ENCODE data around the gene NPHP1. TPM values are rescaled to one million over a fixed set of nuclear protein-coding genes. Genes with fewer than 3 reads are reported as not detected.
A peak's percentile ranks its signal among the peaks of the same experiment; 100 is the strongest.

The NPHP1 gene
- total RNA-seq, 1 experiment from 2014 or later: 4.7 TPM

DNA sequence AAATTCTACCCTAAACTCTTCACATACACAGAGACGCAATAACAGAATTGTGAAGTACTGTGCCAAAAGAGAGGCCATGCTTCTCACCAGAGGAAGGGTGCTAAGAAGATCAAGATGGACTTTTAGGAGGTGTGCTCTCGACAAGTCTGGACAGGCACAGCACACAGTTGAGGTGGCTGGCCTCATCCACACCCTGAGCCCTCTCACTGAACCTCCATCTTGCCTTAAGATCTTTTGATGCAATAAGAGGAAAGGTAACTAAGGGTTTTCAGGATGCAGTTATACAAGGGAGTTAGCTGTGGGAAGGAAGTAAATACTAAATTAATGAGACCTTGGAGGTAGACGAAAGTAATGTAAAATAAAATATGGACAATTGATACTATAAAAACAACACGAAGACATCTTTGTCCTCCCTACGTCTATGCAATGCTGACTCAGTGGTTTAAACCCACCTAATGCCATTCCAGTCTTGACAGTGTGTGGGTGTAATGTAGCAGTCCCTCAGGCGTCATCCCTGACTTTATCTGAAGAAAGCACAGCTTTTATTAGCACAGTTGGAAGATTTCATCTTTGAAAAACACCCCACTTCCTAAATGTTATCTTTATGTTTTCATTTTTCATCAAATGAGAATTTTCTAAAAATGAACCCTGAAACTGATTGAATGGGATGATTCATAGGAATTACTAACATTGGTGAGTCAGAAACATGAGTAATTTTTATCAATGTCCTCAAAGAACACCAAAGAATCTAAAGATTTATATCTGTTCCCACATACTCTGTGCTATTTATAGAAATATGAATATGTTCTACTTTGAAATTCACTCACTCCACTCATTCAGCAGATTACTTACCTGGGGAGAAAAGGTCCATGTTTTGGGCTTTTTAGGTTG, 55.2 kb downstream of the NPHP1 start:
- Histone ChIP-seq H3K9ac (ENCODE audit: low read length) (peak overlapping the region; percentile 67), H3K36me3 (ENCODE audit: control insufficient read depth in 1 of 2, insufficient read depth in 2 of 2, low read length in 2 of 2) (peaks cover 0 to 28% of the 10 kb centered on the region in 2 experiments; a peak in 2 of 4 replicates), H3K9me3 (ENCODE audit: control insufficient read depth in 1 of 2, insufficient read depth in 1 of 2, low read depth in 1 of 2, low read length in 2 of 2) (peaks cover 0 to 16% of the 10 kb centered on the region in 2 experiments; a peak in 2 of 4 replicates), H4K20me1 (ENCODE audit: insufficient read depth) (no peaks in the 10 kb centered on the region), H2AFZ (ENCODE audit: low read depth, low read length, poor library complexity, severe bottlenecking) (peak overlapping the region; percentile 19), H3K4me2 (ENCODE audit: low read length) (peak overlapping the region; percentile 79), H3K4me3 (replicated peaks in 1 of 2; ENCODE audit: low read depth in 1 of 2, low read length in 2 of 2) (peak overlapping the region in 1 of 2 experiments; percentile 35; a peak in 1 of 4 replicates), H3K27me3 (ENCODE audit: insufficient read depth, low read length) (no peaks in the 10 kb centered on the region), H3K79me2 (ENCODE audit: insufficient read depth, low read length) (no peaks in the 10 kb centered on the region), H3K9me2 (ENCODE audit: insufficient read depth) (no peaks in the 10 kb centered on the region), H3K4me1 (ENCODE audit: control insufficient read depth in 1 of 2, insufficient read depth in 2 of 2, low read length in 2 of 2) (peaks cover 35 to 54% of the 10 kb centered on the region in 2 experiments), H3K27ac (ENCODE audit: low read depth, low read length) (peak overlapping the region; percentile 96)
- ATAC-seq (peak; percentile 89), DNase-seq (ENCODE audit: low read depth, low spot score) (peak; percentile 85)
- RAD21 ChIA-PET (ENCODE audit: low non-redundant PET in 1 of 2, low total read pairs in 2 of 2, uncharacterized antibody in 2 of 2, unreplicated experiment in 2 of 2): no interaction called here
- BruUV-seq (replicated peaks): TSS peak; percentile 95
- POLR2A ChIA-PET: interaction anchor here (1.4 kb wide), 1 partner anchor 8 kb away, joined by 6 read pairs; no protein-coding TSS in a partner anchor
- CTCF ChIA-PET: interaction anchor here (0.6 kb wide), 1 partner anchor 33 kb away, joined by 3 read pairs; no protein-coding TSS in a partner anchor
- intact Hi-C loops (cut with micrococcal nuclease): loop anchor here (2.0 kb wide), 1 partner anchor 43 kb away; no protein-coding TSS in a partner anchor
- TF ChIP-seq EZH2phosphoT487 (IDR thresholded peaks at IDR 0.05; ENCODE audit: borderline replicate concordance) (no peak), ELF1 (IDR thresholded peaks at IDR 0.05; ENCODE audit: borderline replicate concordance, low read depth) (no peak), TCF7L2 (IDR thresholded peaks at IDR 0.05; ENCODE audit: borderline replicate concordance, extremely low read depth, insufficient read depth, insufficient read length) (peak; percentile 57), EZH2 (IDR thresholded peaks at IDR 0.05) (no peak), SRF (IDR thresholded peaks at IDR 0.05; ENCODE audit: low read depth) (peak; percentile 88), FOSL1 (IDR thresholded peaks at IDR 0.05; ENCODE audit: low read depth) (peak; percentile 99), CBX3 (IDR thresholded peaks at IDR 0.05; ENCODE audit: low read depth) (peak; percentile 58), ZFX (IDR thresholded peaks at IDR 0.05) (no peak), JUND (IDR thresholded peaks at IDR 0.05) (peak; percentile 98), SP1 (IDR thresholded peaks at IDR 0.05; ENCODE audit: low read depth) (peak; percentile 96), CEBPB (IDR thresholded peaks at IDR 0.05; ENCODE audit: low read depth) (peak; percentile 84), POLR2A (IDR thresholded peaks at IDR 0.05; ENCODE audit: borderline replicate concordance, extremely low read depth, insufficient read depth, insufficient read length) (no peak), SIN3A (IDR thresholded peaks at IDR 0.05; ENCODE audit: low read depth) (peak; percentile 83), ZNF274 (IDR thresholded peaks at IDR 0.05; ENCODE audit: low read depth, low read length) (no peak), RAD21 (IDR thresholded peaks at IDR 0.05; ENCODE audit: low read depth) (peak; percentile 28; the same call in 1 of the 2 replicates), POLR2AphosphoS5 (IDR thresholded peaks at IDR 0.05; ENCODE audit: low read depth, low read length) (peak; percentile 39; the same call in 1 of the 2 replicates), EGR1 (IDR thresholded peaks at IDR 0.05; ENCODE audit: low read depth) (peak; percentile 95), YY1 (IDR thresholded peaks at IDR 0.05; ENCODE audit: extremely low read depth, insufficient replicate concordance, low read depth, low read length) (no peak)
- TF ChIP-seq, protein P1, sequence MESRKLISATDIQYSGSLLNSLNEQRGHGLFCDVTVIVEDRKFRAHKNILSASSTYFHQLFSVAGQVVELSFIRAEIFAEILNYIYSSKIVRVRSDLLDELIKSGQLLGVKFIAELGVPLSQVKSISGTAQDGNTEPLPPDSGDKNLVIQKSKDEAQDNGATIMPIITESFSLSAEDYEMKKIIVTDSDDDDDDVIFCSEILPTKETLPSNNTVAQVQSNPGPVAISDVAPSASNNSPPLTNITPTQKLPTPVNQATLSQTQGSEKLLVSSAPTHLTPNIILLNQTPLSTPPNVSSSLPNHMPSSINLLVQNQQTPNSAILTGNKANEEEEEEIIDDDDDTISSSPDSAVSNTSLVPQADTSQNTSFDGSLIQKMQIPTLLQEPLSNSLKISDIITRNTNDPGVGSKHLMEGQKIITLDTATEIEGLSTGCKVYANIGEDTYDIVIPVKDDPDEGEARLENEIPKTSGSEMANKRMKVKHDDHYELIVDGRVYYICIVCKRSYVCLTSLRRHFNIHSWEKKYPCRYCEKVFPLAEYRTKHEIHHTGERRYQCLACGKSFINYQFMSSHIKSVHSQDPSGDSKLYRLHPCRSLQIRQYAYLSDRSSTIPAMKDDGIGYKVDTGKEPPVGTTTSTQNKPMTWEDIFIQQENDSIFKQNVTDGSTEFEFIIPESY (IDR thresholded peaks at IDR 0.05; ENCODE audit: extremely low read depth, insufficient replicate concordance, low read length): no peak
- TF ChIP-seq, protein P2, sequence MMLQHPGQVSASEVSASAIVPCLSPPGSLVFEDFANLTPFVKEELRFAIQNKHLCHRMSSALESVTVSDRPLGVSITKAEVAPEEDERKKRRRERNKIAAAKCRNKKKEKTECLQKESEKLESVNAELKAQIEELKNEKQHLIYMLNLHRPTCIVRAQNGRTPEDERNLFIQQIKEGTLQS (IDR thresholded peaks at IDR 0.05): peak; percentile 79; the same call in 1 of the 2 replicates
- TF ChIP-seq, protein P3, sequence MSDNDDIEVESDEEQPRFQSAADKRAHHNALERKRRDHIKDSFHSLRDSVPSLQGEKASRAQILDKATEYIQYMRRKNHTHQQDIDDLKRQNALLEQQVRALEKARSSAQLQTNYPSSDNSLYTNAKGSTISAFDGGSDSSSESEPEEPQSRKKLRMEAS (IDR thresholded peaks at IDR 0.05): peak; percentile 54; the same call in 1 of the 2 replicates
- TF ChIP-seq, protein P4, sequence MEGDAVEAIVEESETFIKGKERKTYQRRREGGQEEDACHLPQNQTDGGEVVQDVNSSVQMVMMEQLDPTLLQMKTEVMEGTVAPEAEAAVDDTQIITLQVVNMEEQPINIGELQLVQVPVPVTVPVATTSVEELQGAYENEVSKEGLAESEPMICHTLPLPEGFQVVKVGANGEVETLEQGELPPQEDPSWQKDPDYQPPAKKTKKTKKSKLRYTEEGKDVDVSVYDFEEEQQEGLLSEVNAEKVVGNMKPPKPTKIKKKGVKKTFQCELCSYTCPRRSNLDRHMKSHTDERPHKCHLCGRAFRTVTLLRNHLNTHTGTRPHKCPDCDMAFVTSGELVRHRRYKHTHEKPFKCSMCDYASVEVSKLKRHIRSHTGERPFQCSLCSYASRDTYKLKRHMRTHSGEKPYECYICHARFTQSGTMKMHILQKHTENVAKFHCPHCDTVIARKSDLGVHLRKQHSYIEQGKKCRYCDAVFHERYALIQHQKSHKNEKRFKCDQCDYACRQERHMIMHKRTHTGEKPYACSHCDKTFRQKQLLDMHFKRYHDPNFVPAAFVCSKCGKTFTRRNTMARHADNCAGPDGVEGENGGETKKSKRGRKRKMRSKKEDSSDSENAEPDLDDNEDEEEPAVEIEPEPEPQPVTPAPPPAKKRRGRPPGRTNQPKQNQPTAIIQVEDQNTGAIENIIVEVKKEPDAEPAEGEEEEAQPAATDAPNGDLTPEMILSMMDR (IDR thresholded peaks at IDR 0.05 in 2 of 3, conservative IDR thresholded peaks at IDR 0.05 in 1 of 3; ENCODE audit: borderline replicate concordance in 1 of 3, insufficient read depth in 1 of 3, low read depth in 2 of 3, low read length in 2 of 3): no peak
